ENCODE results near the gene TCP11.

Gene TCP11

GRCh38 chr6:35170891-35171290 lies 29.8 kb upstream of the TCP11 start:
- DNase-seq = no peak

GRCh38 chr6:35170166-35170565 lies 29.0 kb upstream of the TCP11 start:
- DNase-seq = no peak

- no peak for DNase-seq
These were observed 27.3 kb upstream of the TCP11 start for GRCh38 chr6:35168461-35168861.

GRCh38 chr6:35167505-35167904 lies 26.4 kb upstream of the TCP11 start:
- no peak for DNase-seq

GRCh38 chr6:35166520-35166919 lies 25.4 kb upstream of the TCP11 start:
- DNase-seq = no peak

- DNase-seq = no peak
These were observed 25.0 kb upstream of the TCP11 start for GRCh38 chr6:35166116-35166515.

- no peak for DNase-seq
These were observed 24.5 kb upstream of the TCP11 start for GRCh38 chr6:35165630-35166071.

GRCh38 chr6:35164868-35165267 lies 23.7 kb upstream of the TCP11 start:
- no peak for DNase-seq

- DNase-seq = no peak
These were observed 23.1 kb upstream of the TCP11 start for GRCh38 chr6:35164277-35164676.

- no peak for DNase-seq
These were observed 22.7 kb upstream of the TCP11 start for GRCh38 chr6:35163836-35164235.

- no peak for DNase-seq
These were observed 20.9 kb upstream of the TCP11 start for GRCh38 chr6:35161776-35162607.

- DNase-seq = no peak
These were observed 20.1 kb upstream of the TCP11 start for GRCh38 chr6:35161266-35161665.

- DNase-seq = no peak
These were observed 19.5 kb upstream of the TCP11 start for GRCh38 chr6:35160642-35161041.

- no peak for DNase-seq
These were observed 17.4 kb upstream of the TCP11 start for GRCh38 chr6:35158520-35158919.

- no peak for DNase-seq
These were observed 13.8 kb upstream of the TCP11 start for GRCh38 chr6:35154947-35155346.

GRCh38 chr6:35154262-35154661 lies 13.1 kb upstream of the TCP11 start:
- no peak for DNase-seq

GRCh38 chr6:35152067-35152707 lies 11.0 kb upstream of the TCP11 start:
- no peak for DNase-seq

- no peak for DNase-seq
These were observed 10.3 kb upstream of the TCP11 start for GRCh38 chr6:35151466-35151865.

- no peak for DNase-seq
These were observed 8.9 kb upstream of the TCP11 start for GRCh38 chr6:35149891-35150566.

- DNase-seq = no peak
These were observed 7.1 kb upstream of the TCP11 start for GRCh38 chr6:35148167-35148741.

GRCh38 chr6:35147486-35147885 lies 6.3 kb upstream of the TCP11 start:
- DNase-seq = no peak

- DNase-seq = no peak
These were observed 5.9 kb upstream of the TCP11 start for GRCh38 chr6:35147026-35147425.

- DNase-seq = no peak
These were observed 5.3 kb upstream of the TCP11 start for GRCh38 chr6:35146453-35146852.

GRCh38 chr6:35145757-35146156 lies 4.6 kb upstream of the TCP11 start:
- DNase-seq = no peak
